COLO668 (cell line): ENCODE measurements around the gene CDHR2.
"Not testable (repeated sequence)": the region's sequence is repeated elsewhere in the genome, so short reads cannot be mapped to it uniquely, and the experiment has no call there.

Experiments used
- DNase-seq: peaks from one replicate; lab custom pipeline; 2025; ENCODE audit not compliant: unreplicated experiment; lab: John Stamatoyannopoulos, UW

Gene CDHR2

GRCh38 chr5:176596069-176596644 lies 47.0 kb downstream of the CDHR2 start:
- DNase-seq, result no peak

GRCh38 chr5:176596689-176597416 lies 47.7 kb downstream of the CDHR2 start:
- no peak for DNase-seq

GRCh38 chr5:176597417-176598389 lies 48.6 kb downstream of the CDHR2 start:
- no peak for DNase-seq

- DNase-seq, result not testable (repeated sequence)
Measured at GRCh38 chr5:176599749-176600430, 50.7 kb downstream of the CDHR2 start.

- no peak for DNase-seq
Measured at GRCh38 chr5:176601901-176602482, 52.9 kb downstream of the CDHR2 start.

- DNase-seq, result no peak
Measured at GRCh38 chr5:176603091-176603490, 53.9 kb downstream of the CDHR2 start.

GRCh38 chr5:176606032-176606431 lies 56.9 kb downstream of the CDHR2 start:
- no peak for DNase-seq

GRCh38 chr5:176606875-176607274 lies 57.7 kb downstream of the CDHR2 start:
- DNase-seq, result no peak

- no peak for DNase-seq
Measured at GRCh38 chr5:176608142-176608705, 59.1 kb downstream of the CDHR2 start.

GRCh38 chr5:176608937-176609723 lies 60.0 kb downstream of the CDHR2 start:
- DNase-seq, result peak; percentile 51

- DNase-seq, result peak; percentile 79
Measured at GRCh38 chr5:176609724-176610434, 60.7 kb downstream of the CDHR2 start, which contains the start of gene GPRIN1. Gene GPRIN1 (minus strand): TSS chr5:176610156. CDS start chr5:176599834, 10,322 bp downstream.

GRCh38 chr5:176610435-176610773 lies 61.3 kb downstream of the CDHR2 start:
- DNase-seq, result peak; percentile 54

GRCh38 chr5:176611435-176611834 lies 62.3 kb downstream of the CDHR2 start:
- no peak for DNase-seq

GRCh38 chr5:176612008-176612407 lies 62.9 kb downstream of the CDHR2 start:
- no peak for DNase-seq

- no peak for DNase-seq
Measured at GRCh38 chr5:176612855-176613254, 63.7 kb downstream of the CDHR2 start.

- peak; percentile 47 for DNase-seq
Measured at GRCh38 chr5:176614805-176615478, 65.8 kb downstream of the CDHR2 start.

- no peak for DNase-seq
Measured at GRCh38 chr5:176616511-176616910, 67.4 kb downstream of the CDHR2 start.

- no peak for DNase-seq
Measured at GRCh38 chr5:176618783-176619182, 69.6 kb downstream of the CDHR2 start.
